ENCODE measurements around the gene UNC119B.

- TF ChIP-seq CTCF (IDR thresholded peaks at IDR 0.05 in 4 of 5, conservative IDR thresholded peaks at IDR 0.05 in 1 of 5) (no peak), POLR2A (IDR thresholded peaks at IDR 0.05) (no peak)
Observed at GRCh38 chr12:120755269-120755668, 45.0 kb downstream of the UNC119B start.
